PC-3 (cell line): ENCODE results near the gene KIAA0513. TPM values are rescaled to one million over a fixed set of nuclear protein-coding genes. Genes with fewer than 3 reads are reported as not detected.

Experiments used
- ATAC-seq: fragments of 200-7000 bp; cut with Tn5 transposase; 2 replicates; pipeline ENCODE4 v1.9.1; 2020; ENCODE audit warnings: mild to moderate bottlenecking, moderate library complexity
- BruUV-seq: library from RNA; stranded (reverse); fragments of 400-500 nt; replicated peaks from 2 replicates; lab custom pipeline; 2021; lab: Mats Ljungman, UMichigan
- CTCF ChIA-PET: fragments of 300-600 bp; sonication (Branson Sonifier 250); formaldehyde crosslinking; loops from one replicate; lab custom pipeline; 2022; ENCODE audit warnings: antibody characterized with exemption; lab: Charles Lee
- POLR2A ChIA-PET: fragments of 300-600 bp; sonication (Branson Sonifier 250); formaldehyde crosslinking; loops from one replicate; lab custom pipeline; 2022; ENCODE audit warnings: antibody characterized with exemption; ENCODE audit not compliant: unreplicated experiment; lab: Charles Lee
- DNase-seq: peaks from one replicate; pipeline ENCODE4 v3.0.0-alpha.2; 2015
- H2AFZ ChIP-seq: fragments of 300-600 bp; sonication (generic); 2 replicates; pipeline ENCODE4 v1.6.0; 2016; ENCODE audit warnings: antibody characterized with exemption, low read length
- H3F3A ChIP-seq: fragments of 300-600 bp; sonication (generic); one replicate; pipeline ENCODE4 v1.6.0; 2017; ENCODE audit warnings: antibody characterized with exemption, low read length, control low read depth, mild to moderate bottlenecking; ENCODE audit not compliant: unreplicated experiment
- H3K27ac ChIP-seq: fragments of 300-600 bp; sonication (generic); 2 replicates; pipeline ENCODE4 v1.5.1; 2016; ENCODE audit warnings: mild to moderate bottlenecking, low read length
- H3K27me3 ChIP-seq: fragments of 300-600 bp; sonication (generic); 2 replicates; pipeline ENCODE4 v1.6.1; 2016; ENCODE audit warnings: low read length, mixed read lengths
- H3K36me3 ChIP-seq: fragments of 300-600 bp; sonication (generic); 2 replicates; pipeline ENCODE4 v1.6.1; 2016; ENCODE audit warnings: low read depth, mixed run types, low read length, mixed read lengths
- H3K4me1 ChIP-seq: fragments of 300-600 bp; sonication (generic); 2 replicates; pipeline ENCODE4 v1.5.1; 2016; ENCODE audit warnings: low read length; ENCODE audit not compliant: insufficient read depth
- H3K4me2 ChIP-seq: fragments of 300-600 bp; sonication (generic); 2 replicates; pipeline ENCODE4 v1.6.0; 2016; ENCODE audit warnings: low read length
- H3K4me3 ChIP-seq: fragments of 300-600 bp; sonication (generic); 2 replicates; pipeline ENCODE4 v1.5.1; 2016; ENCODE audit warnings: mild to moderate bottlenecking, low read length, mixed read lengths
- H3K79me2 ChIP-seq: fragments of 300-600 bp; sonication (generic); 2 replicates; pipeline ENCODE4 v1.6.1; 2017; ENCODE audit warnings: low read length, mixed read lengths
- H3K9ac ChIP-seq: fragments of 300-600 bp; sonication (generic); 2 replicates; pipeline ENCODE4 v1.6.0; 2016; ENCODE audit warnings: mild to moderate bottlenecking, low read length
- H3K9me2 ChIP-seq: fragments of 300-600 bp; sonication (generic); replicated peaks from 2 replicates; pipeline ENCODE4 v1.6.1; 2016; ENCODE audit warnings: mixed run types, low read length, mixed read lengths
- H3K9me3 ChIP-seq: fragments of 300-600 bp; sonication (generic); 2 replicates; pipeline ENCODE4 v1.6.1; 2016; ENCODE audit warnings: low read length, mixed read lengths
- H4K20me1 ChIP-seq: fragments of 300-600 bp; sonication (generic); 2 replicates; pipeline ENCODE4 v1.6.1; 2016; ENCODE audit warnings: low read length, mixed read lengths
- EZH2 ChIP-seq: fragments of 300-600 bp; sonication (generic); IDR thresholded peaks from one replicate; pipeline ENCODE4 v1.6.1; 2017; ENCODE audit warnings: antibody characterized with exemption, mild to moderate bottlenecking, low read length; ENCODE audit not compliant: unreplicated experiment
- EZH2phosphoT487 ChIP-seq: fragments of 300-600 bp; sonication (generic); IDR thresholded peaks from 2 replicates; pipeline ENCODE4 v1.6.1; 2018; ENCODE audit warnings: mild to moderate bottlenecking, antibody characterized with exemption, low read length, borderline replicate concordance
- intact Hi-C: fragments of 100-400 bp; cut with micrococcal nuclease; formaldehyde crosslinking; loops from 2 replicates; pipeline ENCODE4 v1.9.0; 2023
- total RNA-seq: library from RNA; depleted of rRNA; stranded (reverse); fragments of >200 nt; gene quantifications from 2 replicates; pipeline ENCODE4 v1.2.3, GENCODE V29; 2014
- TF ChIP-seq, protein P1 (sequence below): fragments of 300-600 bp; sonication (generic); conservative IDR thresholded peaks from 2 replicates; pipeline ENCODE4 v1.5.1; 2017; ENCODE audit warnings: antibody characterized with exemption, low read depth, mild to moderate bottlenecking, low read length

The KIAA0513 gene
- total RNA-seq, 1 experiment from 2014 or later: 7.8 TPM

- Histone ChIP-seq H3K4me1 (no peaks in the 10 kb centered on the region), H3K79me2 (no peaks in the 10 kb centered on the region), H3K27me3 (no peaks in the 10 kb centered on the region), H3F3A (no peaks in the 10 kb centered on the region), H3K4me2 (no peak overlapping the region), H4K20me1 (no peaks in the 10 kb centered on the region), H3K9me3 (no peaks in the 10 kb centered on the region), H3K27ac (no peak overlapping the region), H3K9ac (no peak overlapping the region), H3K4me3 (no peak overlapping the region), H2AFZ (no peak overlapping the region), H3K9me2 (no peaks in the 10 kb centered on the region), H3K36me3 (no peaks in the 10 kb centered on the region)
- intact Hi-C loops: no loop called here
- ChIA-PET CTCF (no interaction called here), POLR2A (no interaction called here)
- ATAC-seq (no peak), DNase-seq (no peak)
- TF ChIP-seq EZH2 (no peak), EZH2phosphoT487 (no peak)
- TF ChIP-seq, protein P1, sequence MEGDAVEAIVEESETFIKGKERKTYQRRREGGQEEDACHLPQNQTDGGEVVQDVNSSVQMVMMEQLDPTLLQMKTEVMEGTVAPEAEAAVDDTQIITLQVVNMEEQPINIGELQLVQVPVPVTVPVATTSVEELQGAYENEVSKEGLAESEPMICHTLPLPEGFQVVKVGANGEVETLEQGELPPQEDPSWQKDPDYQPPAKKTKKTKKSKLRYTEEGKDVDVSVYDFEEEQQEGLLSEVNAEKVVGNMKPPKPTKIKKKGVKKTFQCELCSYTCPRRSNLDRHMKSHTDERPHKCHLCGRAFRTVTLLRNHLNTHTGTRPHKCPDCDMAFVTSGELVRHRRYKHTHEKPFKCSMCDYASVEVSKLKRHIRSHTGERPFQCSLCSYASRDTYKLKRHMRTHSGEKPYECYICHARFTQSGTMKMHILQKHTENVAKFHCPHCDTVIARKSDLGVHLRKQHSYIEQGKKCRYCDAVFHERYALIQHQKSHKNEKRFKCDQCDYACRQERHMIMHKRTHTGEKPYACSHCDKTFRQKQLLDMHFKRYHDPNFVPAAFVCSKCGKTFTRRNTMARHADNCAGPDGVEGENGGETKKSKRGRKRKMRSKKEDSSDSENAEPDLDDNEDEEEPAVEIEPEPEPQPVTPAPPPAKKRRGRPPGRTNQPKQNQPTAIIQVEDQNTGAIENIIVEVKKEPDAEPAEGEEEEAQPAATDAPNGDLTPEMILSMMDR: no peak
- no TSS peak for BruUV-seq
Measured at GRCh38 chr16:85078952-85079351, 51.4 kb downstream of the KIAA0513 start.

DNA sequence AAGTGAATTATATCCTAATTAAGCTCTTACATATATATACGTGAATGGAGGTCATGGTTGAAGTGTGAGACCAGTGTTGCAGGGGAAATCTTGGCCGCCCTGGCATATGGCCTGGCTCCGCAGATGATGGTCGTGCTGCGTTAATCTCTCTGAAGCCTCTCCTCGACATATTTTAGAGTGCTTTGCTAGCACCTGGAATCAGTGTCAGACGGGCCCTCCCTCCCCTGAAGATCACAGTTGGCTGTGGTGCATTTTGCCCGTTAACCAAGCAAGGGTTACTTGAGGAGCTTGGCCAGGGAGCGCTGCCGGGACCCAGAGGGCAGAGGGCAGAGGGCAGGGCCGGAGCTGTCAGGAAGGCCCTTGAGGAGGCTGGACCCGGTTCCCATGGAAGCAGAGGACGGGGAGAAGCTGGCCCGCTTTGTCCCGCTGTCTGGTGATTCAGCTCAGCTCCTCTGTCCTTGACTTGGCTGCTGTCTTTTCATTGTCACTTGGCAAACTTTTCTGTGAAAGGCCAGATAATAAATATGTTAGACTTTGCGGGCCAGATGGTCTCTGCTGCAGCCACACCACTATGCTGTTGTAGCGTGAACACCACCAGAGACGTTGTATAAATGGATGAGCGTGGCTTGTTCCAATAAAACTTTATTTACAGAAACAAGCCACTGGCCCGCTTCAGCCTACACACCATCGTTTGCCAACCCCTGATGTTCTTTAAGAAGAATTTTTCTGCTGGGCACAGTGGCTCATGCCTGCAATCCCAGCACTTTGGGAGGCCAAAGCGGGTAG is 52.4 kb downstream of the KIAA0513 start:
- no peak for DNase-seq
- Histone ChIP-seq H3K27ac (no peak overlapping the region), H3K9me2 (no peaks in the 10 kb centered on the region), H4K20me1 (no peaks in the 10 kb centered on the region), H3K9ac (no peak overlapping the region), H3K36me3 (no peaks in the 10 kb centered on the region), H2AFZ (no peak overlapping the region), H3K4me2 (no peak overlapping the region), H3K4me1 (no peaks in the 10 kb centered on the region), H3K9me3 (no peaks in the 10 kb centered on the region), H3F3A (no peaks in the 10 kb centered on the region), H3K79me2 (no peaks in the 10 kb centered on the region), H3K27me3 (no peaks in the 10 kb centered on the region), H3K4me3 (no peak overlapping the region)
- intact Hi-C loops: loop anchor here (10.0 kb wide), 1 partner anchor 85 kb away; no protein-coding TSS in a partner anchor
- ChIA-PET CTCF (no interaction called here), POLR2A (no interaction called here)
- no peak for ATAC-seq
- TF ChIP-seq, protein P1: no peak
- TF ChIP-seq EZH2phosphoT487 (no peak), EZH2 (no peak)
- BruUV-seq: no TSS peak

GRCh38 chr16:85081038-85081437 is 53.4 kb downstream of the KIAA0513 start:
- no peaks in the 10 kb centered on the region for H3K9me3 ChIP-seq
- H2AFZ ChIP-seq: no peak overlapping the region
- H3K4me2 ChIP-seq: no peak overlapping the region
- H4K20me1 ChIP-seq: no peaks in the 10 kb centered on the region
- H3K27me3 ChIP-seq: no peaks in the 10 kb centered on the region
- H3K4me3 ChIP-seq: no peak overlapping the region
- H3K9me2 ChIP-seq: no peaks in the 10 kb centered on the region
- ChIA-PET CTCF (no interaction called here), POLR2A (no interaction called here)
- no TSS peak for BruUV-seq
- DNase-seq: no peak
- TF ChIP-seq EZH2: no peak
- no peak for TF ChIP-seq EZH2phosphoT487
- TF ChIP-seq, protein P1: no peak
- intact Hi-C loops: loop anchor here (10.0 kb wide), 1 partner anchor 86 kb away; no protein-coding TSS in a partner anchor
- H3K79me2 ChIP-seq: no peaks in the 10 kb centered on the region
- no peaks in the 10 kb centered on the region for H3K4me1 ChIP-seq
- no peak for ATAC-seq
- H3K27ac ChIP-seq: no peak overlapping the region
- no peaks in the 10 kb centered on the region for H3K36me3 ChIP-seq
- no peaks in the 10 kb centered on the region for H3F3A ChIP-seq
- no peak overlapping the region for H3K9ac ChIP-seq
